HL-60/S4 treated with phorbol 12-myristate 13-acetate at 8.2 ng/mL for 4 days and 3 days (cell line): ENCODE results near the gene KRTAP4-4.

ENCODE experiments used
- in situ Hi-C: fragments of 300-500 bp; cut with MboI; formaldehyde crosslinking; loops from 2 replicates; pipeline ENCODE4 v1.15.0; 2022; ENCODE audit warnings: low sequenced_read_pairs

The KRTAP4-4 gene

GRCh38 chr17:41116297-41116696 is 44.3 kb downstream of the KRTAP4-4 start:
- in situ Hi-C loops = no loop called here

- in situ Hi-C loops = no loop called here
Measured at GRCh38 chr17:41111151-41111885, 49.2 kb downstream of the KRTAP4-4 start.
